ENCODE measurements around the gene USP36.

- TF ChIP-seq SUZ12 (IDR thresholded peaks at IDR 0.05; ENCODE audit: extremely low read depth, insufficient read depth, insufficient read length), result no peak
- no peak for TF ChIP-seq ZNF274 (IDR thresholded peaks at IDR 0.05; ENCODE audit: low read depth, low read length)
- TF ChIP-seq YY1 (IDR thresholded peaks at IDR 0.05; ENCODE audit: insufficient read depth, insufficient read length), result no peak
Measured at GRCh38 chr17:78829477-78829876, 11.1 kb downstream of the USP36 start.
